G401 (cell line): ENCODE results near the gene VSTM1. TPM values are rescaled to one million over a fixed set of nuclear protein-coding genes. Genes with fewer than 3 reads are reported as not detected.

ENCODE experiments used
- DNase-seq: peaks from one replicate; pipeline ENCODE4 v3.0.0-alpha.2; 2015; ENCODE audit warnings: low spot score
- in situ Hi-C: cut with HindIII; loops from 2 replicates; pipeline ENCODE4 v1.10.0; 2016; ENCODE audit warnings: low sequenced_read_pairs, mixed read lengths
- total RNA-seq: library from RNA; depleted of rRNA; stranded (reverse); fragments of >200 nt; shearing (Covaris generic); gene quantifications from 2 replicates; pipeline ENCODE4 v1.2.3, GENCODE V29; 2014

The VSTM1 gene
- total RNA-seq, 1 experiment from 2014 or later: 0.71 TPM

DNA sequence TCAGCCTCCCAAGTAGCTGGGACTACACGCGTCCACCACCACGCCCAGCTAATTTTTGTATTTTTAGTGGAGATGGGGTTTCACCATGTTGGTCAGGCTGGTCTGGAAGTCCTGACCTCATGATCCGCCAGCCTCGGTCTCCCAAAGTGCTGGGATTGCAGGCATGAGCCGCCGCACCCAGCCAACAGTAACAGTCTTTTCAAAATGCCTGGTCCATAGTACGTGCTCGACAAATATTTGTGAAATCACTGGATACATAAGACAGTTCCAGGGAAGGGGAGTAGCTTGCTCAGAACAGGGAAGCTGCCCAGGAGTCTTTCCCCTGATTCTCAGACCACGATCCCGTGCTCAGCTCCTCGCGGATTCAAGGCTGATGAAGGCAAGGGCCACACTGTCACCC lies 41.8 kb downstream of the VSTM1 start:
- in situ Hi-C loops: no loop called here
- no peak for DNase-seq

DNA sequence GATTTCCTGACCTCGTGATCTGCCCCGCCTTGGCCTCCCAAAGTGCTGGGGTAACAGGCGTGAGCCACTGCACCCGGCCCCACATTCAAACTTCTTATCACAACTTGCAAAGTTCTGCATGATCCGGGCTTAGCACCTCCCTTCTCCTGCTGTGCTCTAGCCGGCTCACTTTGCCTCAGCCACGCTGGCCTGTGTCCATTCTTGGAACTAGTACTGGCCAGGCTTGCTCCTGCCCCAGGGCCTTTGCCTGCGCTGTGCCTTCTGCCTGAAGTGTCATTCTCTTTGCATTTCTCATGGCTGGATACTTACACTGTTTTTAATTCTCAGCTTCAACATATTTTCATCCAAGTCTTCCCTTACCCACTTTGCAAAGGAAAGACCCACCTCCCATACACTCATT lies 42.3 kb downstream of the VSTM1 start:
- DNase-seq: no peak
- in situ Hi-C loops: no loop called here

DNA sequence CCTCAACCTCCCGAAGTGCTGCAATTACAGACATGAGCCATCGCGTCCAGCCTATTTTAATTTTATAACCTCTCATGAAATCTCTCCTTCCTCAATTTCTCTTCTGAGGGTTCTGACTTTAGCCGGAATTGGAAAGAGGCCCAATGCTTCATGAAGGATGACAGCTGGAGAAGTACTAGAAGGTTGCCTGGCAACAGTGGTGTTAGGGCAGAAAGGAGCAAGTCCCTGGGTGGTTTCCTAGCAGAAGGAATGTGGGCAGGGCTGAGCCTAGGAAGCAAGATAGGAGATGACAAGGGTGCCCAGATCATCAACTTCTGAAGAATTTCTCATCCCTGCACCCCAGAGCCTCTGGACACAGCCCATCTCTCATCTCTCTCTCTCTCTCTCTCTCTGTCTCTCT lies 46.4 kb downstream of the VSTM1 start:
- no peak for DNase-seq
- in situ Hi-C loops: no loop called here

DNA sequence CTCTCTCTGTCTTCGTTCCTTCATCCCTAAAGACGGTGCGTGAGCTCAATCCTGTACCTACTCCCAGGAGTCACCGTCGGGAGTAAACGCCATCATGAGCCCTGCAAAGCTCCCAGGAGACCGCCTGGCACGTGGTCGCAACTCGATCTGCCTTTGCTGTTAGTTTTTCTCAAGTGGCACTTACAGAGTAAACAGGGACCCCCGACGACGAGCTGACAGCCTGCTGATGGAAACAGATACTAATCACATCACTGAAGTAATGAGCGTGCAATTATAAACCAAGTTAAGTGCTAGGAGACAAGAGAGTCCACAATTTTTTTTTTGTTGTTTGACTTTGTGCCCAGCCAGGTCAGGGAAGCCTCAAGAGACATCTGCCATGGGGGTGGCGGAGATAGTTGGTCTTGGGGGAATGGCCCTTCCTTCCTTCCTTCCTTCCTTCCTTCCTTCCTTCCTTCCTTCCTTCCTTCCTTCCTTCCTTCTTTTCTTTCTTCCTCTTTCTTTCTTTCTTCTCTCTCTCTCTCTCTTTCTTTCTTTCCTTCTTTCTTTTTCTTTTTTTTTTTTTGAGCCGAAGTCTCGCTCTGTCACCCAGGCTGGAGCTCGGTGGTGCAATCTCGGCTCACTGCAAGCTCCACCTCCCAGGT lies 48.7 kb downstream of the VSTM1 start:
- DNase-seq: no peak
- in situ Hi-C loops: no loop called here

DNA sequence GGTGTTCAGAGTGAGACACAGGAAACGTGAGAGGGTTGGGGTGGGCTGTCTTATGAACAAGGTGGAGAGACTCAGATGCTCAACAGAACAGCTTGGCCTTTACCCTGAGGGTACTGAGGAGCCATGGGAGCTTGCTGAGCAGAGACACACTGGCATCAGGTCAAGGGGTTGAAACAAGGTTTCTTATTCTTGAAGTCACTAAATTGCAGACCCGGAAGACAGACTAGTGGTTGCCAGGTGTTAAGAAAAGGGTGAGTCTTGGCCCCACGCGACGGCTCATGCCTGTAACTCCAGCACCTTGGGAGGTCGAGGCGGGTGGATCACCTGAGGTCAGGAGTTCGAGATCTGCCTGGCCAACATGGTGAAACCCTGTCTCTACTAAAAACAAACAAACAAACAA lies 49.8 kb downstream of the VSTM1 start:
- no peak for DNase-seq
- in situ Hi-C loops: no loop called here

DNA sequence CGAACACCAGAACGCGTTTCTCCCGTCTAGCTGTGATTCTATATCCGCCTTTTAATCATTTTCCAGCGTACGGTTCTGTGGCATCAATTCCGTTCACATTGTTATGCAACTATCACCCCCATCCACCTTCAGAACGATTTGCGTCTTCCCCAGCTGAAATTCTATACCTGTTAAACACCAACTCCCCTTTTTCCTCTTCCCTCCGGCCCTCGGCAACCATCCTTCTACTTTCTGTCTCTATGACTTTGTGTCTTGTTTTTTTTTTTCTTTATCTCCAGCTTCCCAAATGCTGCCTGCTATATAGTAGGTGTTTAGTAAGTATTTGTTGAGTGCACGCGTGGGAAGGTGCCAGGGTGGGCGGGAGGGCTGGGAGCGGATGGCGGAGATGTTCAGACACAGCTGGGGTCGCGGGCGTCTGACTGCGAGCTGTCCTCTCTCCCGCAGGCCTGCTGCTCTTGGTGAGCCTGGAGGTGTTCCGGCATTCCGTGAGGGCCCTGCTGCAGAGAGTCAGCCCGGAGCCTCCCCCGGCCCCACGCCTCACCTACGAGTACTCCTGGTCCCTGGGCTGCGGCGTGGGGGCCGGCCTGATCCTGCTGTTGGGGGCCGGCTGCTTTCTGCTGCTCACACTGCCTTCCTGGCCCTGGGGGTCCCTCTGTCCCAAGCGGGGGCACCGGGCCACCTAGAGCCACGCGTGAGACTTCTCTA lies 52.0 kb downstream of the VSTM1 start:
- in situ Hi-C loops: no loop called here
- no peak for DNase-seq

DNA sequence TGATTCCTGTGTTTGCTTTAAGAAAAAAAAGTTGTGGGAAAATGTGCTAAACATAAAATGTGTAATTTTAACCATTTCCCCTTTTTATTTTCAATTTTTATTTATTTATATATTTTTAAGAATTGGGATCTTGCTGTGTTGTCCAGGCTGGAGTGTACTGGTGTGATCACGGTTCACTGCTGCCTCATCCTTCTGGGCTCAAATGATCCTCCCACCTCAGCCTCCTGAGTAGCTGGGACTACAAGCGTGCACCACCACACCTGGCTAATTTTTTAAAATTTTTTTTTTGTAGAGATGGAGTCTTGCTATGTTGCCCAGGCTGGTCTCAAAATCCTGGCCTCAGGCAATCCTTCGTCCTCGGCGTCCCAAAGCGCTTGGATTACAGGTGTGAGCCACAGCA lies 53.2 kb downstream of the VSTM1 start:
- DNase-seq: no peak
- in situ Hi-C loops: no loop called here

DNA sequence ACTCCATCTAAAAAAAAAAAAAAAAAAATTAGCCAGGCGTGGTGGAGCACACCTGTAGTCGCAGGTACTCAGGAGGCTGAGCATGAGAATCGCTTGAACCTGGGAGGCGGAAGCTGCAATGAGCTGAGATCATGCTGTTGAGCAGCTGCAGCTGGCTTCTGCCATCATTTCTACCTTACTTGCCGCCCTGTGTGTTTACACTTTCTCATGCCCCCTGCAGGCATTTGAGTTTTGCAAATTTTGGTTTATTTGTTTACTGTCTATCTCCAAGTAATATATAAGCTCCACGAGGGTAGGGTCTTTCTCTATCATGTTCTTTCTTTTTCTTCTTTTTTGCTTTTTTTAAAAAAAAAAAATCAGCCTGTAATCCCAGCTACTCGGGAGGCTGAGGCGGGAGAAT lies 54.3 kb downstream of the VSTM1 start:
- in situ Hi-C loops: no loop called here
- no peak for DNase-seq

DNA sequence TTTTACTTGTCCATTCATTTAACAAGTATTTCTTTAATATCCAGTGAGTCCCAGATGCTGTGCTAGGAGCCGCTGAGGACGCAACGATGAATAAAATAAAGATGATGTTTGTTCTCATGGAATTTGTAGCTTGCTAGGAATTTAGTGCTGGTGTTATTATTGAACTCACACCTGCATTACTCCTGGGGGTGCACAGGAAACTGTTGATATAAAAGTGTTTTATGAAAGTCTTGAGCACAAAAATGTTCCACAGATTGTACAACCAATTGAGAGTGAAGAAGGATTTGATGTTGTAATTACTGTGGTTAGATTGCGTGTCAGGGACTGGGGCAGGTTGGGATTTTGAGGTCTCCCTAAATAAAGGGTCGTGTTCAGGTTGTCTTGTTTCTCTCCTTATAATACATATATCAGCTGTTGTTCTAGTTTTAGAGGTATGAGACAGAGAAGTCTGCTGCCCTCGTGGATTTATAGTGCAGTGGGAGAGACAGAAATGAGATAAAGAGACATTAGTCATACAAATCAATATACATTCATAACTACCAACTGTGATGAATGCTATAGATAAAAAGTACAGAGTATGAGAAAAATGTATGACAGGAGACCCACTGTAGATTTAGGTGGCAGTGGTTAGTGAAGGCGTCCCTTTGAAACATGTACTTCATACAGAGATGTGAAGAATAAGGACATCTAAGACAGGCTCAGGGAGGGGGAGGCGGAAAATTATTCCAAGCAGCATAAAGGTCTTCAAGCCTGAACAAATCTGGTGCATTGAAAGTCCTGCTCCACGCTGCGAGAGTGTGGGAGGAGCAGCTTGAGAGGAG lies 61.0 kb downstream of the VSTM1 start:
- DNase-seq: no peak
- in situ Hi-C loops: no loop called here

DNA sequence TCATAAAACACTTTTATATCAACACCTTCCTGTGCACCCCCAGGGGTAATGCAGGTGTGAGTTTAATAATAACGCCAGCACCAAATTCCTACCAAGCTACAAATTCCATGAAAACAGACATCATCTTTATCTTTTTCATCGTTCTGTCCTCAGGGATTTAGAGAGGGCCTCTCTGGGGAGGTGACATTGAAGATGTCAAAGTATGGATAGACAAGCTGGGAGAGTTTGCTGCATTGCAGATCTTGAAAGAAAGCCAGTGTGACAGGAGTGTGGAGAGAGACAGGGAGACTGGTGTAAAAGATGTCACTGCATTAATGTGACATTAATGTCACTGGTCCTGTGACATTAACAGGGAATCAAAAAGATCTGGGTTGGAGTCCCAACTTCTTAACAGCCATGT lies 62.2 kb downstream of the VSTM1 start:
- in situ Hi-C loops: no loop called here
- DNase-seq: no peak

DNA sequence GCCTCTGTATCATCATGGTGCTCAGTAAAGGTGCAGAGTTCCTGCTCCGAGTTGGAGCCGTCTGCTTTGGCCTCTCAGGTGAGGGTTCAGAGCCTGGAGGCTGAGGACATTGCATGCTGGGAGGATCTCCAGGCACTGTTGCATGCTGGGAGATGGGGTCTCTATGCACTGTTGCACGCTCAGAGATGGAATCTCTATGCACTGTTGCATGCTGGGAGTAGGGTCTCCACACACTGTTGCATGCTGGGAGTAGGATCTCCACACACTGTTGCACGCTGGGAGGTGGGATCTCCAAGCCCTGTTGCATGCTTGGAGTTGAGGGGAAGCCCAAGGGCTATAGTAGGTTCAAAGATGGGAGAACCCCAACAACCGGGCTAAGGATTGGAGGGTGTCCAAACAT lies 64.0 kb downstream of the VSTM1 start:
- DNase-seq: no peak
- in situ Hi-C loops: no loop called here

DNA sequence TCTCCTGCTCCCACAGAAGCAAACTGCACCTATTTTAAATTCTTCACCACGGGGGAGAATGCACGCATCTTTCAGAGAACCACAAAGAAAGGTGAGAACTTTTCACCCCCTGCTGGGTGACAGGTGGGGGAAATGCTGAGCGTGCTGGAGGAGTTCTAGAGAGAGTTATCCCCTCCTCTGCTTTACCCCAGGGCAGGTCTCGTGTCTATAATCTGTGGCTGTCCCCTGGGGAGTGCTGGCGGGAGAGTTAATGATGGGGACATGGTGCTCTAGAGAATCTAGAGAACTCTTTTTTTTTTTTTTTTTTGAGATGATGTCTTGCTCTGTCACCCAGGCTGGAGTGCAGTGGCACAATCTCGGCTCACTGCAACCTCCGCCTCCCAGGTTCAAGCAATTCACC lies 65.5 kb downstream of the VSTM1 start:
- no peak for DNase-seq
- in situ Hi-C loops: no loop called here

DNA sequence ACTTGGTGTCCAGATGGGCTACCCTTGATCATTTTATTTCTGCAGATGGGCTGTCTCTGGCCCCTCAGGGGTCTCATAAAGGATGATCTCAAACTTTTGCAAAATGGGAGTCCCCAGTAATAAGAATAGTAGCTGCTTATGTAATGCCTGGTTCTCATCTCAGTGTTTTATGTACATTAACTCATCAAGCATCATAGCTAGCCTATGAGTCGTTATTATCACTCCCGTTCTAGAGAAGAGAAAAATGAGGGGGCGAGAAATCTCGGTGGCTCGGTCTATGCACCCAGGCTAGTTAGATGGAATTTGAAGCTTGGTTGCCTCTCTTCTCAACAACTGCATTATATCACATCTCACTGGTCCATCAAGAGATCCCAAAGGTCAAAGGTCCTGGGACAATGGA lies 68.9 kb downstream of the VSTM1 start:
- in situ Hi-C loops: no loop called here
- no peak for DNase-seq

DNA sequence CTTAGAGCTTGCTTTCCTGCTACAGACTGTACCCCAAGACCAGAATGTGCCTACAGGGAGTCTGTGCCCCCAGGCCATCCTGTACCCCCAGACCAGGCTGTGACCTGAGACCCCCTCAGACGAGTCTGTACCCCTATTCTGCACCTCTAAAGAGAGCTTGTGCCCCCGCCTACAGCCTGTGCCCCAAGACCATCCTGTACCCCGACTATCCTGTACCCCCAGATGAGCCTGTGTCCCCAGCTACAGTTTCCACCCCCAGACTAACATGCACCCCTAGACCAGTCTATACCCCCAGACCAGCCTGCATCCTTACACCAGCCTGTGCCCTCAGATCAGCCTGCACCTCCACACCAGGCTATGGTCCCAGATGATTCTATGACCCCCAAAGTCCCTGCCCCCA lies 70.2 kb downstream of the VSTM1 start:
- in situ Hi-C loops: no loop called here
- DNase-seq: no peak

DNA sequence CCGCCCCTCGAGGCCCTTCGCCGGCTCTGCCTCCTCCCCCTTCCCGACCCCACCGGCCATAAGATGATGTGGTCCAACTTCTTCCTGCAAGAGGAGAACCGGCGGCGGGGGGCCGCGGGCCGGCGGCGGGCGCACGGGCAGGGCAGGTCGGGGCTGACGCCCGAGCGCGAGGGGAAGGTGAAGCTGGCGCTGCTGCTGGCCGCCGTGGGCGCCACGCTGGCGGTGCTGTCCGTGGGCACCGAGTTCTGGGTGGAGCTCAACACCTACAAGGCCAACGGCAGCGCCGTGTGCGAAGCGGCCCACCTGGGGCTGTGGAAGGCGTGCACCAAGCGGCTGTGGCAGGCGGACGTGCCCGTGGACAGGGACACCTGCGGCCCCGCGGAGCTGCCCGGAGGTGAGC lies 70.9 kb downstream of the VSTM1 start:
- DNase-seq: no peak
- in situ Hi-C loops: no loop called here

DNA sequence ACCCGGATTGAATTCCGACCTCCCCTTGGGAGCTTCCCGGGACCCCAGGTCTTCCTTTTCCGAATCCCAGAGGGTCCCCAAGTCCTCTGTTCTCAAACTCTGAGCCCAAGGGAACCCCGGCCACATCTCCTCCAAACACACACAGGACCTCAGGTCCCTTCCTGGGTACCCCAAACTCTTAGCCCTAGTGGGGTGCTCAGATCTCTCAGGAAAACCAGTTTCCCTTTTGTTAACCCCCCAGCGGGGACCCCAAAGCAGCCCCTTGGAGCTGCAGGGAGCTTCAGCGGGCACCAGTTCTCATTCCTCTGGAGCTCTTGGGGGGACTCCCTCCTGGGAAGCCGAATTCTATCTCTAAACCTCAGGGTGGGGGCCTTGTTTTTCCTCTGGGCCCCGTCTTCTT lies 71.5 kb downstream of the VSTM1 start:
- in situ Hi-C loops: no loop called here
- no peak for DNase-seq

DNA sequence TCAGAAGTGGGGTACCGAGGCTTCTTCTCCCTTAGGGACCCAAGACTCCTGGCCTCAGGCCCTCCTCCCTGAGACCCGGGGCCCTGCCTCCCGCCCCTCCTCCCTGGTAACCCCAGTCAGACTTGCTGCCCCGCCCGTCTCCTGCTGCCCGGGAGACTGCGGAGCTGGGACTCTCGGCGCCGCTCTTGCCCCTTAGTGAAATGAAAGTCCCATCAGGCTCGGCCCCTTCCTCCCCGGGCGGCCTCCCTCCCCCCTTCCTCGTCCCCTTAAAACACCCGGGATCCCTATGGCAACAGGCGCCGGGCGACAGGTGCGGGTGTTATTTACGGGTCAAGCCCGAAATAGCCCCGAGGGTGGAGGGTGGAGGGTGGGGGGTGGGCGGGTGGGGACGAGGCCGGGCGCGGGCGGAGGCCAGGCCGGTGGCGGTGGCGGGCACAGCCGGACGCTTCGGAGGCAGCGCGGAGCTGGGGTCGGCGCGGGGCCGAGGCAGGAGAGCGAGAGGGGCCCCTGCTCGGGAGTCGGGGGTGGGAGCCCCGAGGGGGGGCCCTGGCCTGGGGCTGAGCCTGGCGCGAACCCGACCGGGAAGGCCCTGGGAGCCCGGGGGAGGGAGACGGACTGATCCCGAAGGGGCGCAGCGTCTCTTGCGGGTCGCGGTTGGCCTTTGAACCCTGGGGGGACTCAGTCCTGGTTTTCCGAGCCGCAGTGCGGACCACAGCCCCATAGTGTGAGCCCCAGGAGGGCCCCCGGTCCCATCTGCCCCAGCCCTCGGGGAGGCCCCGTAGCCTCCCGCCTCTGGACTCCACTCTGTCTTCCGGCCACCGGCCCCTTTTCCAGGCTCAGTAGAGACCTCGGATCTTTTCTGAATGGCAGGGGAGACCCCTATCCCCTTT lies 72.2 kb downstream of the VSTM1 start, which contains the start of gene CACNG6:
Gene CACNG6, plus strand, starts transcription at position 414 of the 890 bp plus-strand sequence. CDS start 1,241 bp downstream, outside the sequence.
- DNase-seq: no peak
- in situ Hi-C loops: no loop called here
